H1 (cell line): ENCODE data around the gene CD151. TPM values are rescaled to one million over a fixed set of nuclear protein-coding genes. Genes with fewer than 3 reads are reported as not detected.

ENCODE experiments used
- ATF2 ChIP-seq: IDR thresholded peaks from 2 replicates; pipeline ENCODE4 v1.6.1; 2012; ENCODE audit warnings: low read length, inconsistent platforms
- SUZ12 ChIP-seq: fragments of 200-600 bp; sonication (generic); IDR thresholded peaks from 2 replicates; pipeline ENCODE4 v1.6.1; 2012; ENCODE audit warnings: mild to moderate bottlenecking, inconsistent platforms, low read length, moderate library complexity, mixed read lengths
- polyA plus RNA-seq, 7 experiments: library from polyadenylated mRNA; depleted of rRNA in 3 of 7; stranded (reverse) in 5 of 7; unstranded in 2 of 7; fragments of >200 nt in 5 of 7; fragments of 200-250 nt in 2 of 7; gene quantifications; 1 replicate in 5 of 7; 2 replicates in 1 of 7; 4 replicates in 1 of 7; pipeline versions ENCODE4 v1.2.1 to v1.2.3, GENCODE V29; 2011 to 2013; ENCODE audit warnings: missing spikeins in 2 of 7, mixed read lengths in 2 of 7
- total RNA-seq: library from RNA; stranded (reverse); fragmentation: NEBNext Ultra II Directional; extraction: Animal tissue kit (Norgen Biotek cat#: 25700); gene quantifications from 2 replicates; pipeline ENCODE4 v1.2.1, GENCODE V29; 2021

The CD151 gene
- total and polyA plus RNA-seq, 2 of the 8 experiments (the other 6 are each of a cell fraction or from before 2014, with no cell fraction given): 101 to 212 TPM

- TF ChIP-seq ATF2 (no peak), SUZ12 (no peak)
- TF ChIP-seq, all 59 proteins: peak for 0
Observed at GRCh38 chr11:792873-793272, 39.9 kb upstream of the CD151 start (continued).
